Stimulated activated CD8-positive, alpha-beta memory T cell treated with anti-CD3 and anti-CD28 coated beads, Interleukin-4, amount 100 ng/mL, for 24 hours (primary cell): ENCODE data around the gene SPATA13.
A peak's percentile ranks its signal among the peaks of the same experiment; 100 is the strongest.

ENCODE experiments used
- DNase-seq: peaks from one replicate; pipeline ENCODE4 v3.0.0-alpha.2; 2020; ENCODE audit warnings: low read depth

The SPATA13 gene

GRCh38 chr13:24253520-24254145, 93.1 kb downstream of the SPATA13 start:
- no peak for DNase-seq

DNA sequence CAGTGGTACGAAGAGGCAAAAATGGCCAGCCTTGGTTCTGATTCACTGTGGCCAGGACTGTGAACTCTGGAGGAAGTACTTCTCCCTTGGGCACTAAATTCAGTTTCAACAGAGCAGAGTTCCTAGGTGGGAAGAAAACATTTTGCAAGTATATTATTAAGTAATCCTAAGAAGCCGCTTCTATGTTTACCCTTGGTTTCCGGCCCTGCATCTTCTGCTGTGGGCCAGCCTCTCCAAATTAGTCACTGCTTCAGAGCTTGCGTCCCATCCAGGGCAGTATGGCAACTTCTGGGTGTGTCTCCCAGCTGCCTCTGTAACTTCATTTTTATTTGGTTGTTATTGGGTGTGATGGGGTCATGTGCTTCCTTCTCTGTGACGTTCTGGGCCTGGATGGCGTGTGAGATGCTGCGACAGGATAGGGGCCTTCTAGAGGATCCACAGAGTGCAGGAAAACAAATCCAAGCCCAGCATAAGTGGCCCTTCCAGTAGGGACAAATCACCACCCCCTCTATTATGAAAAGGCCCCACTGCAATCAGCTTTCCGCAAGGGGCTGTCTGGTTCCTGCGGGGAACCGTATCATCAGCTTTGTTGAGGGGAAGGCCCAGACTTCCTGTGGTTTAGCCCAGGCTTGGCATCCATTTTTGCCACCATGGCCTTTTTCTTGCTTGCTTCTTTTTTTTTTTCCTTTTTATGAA, 93.8 kb downstream of the SPATA13 start:
- DNase-seq, result no peak

DNA sequence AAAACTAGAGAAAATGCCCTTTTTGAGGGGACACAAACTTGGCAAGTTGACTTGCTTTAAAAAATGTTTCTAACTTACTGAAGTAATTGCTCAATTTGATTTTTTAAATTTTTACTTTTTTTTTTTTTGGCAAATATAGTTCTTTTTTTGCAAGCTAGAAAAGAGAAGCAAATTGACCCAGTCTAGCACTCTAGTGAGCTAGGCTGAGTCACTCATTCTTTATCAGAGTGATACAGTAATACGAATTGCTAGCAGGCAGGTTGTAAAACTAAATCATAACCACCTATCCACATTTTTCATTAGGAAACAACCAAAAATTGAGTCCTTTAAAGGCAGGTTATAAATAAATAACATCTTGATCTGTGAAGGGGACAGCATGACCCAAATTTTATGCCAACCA, 97.0 kb downstream of the SPATA13 start:
- DNase-seq, result no peak

GRCh38 chr13:24261566-24261965, 101.0 kb downstream of the SPATA13 start:
- DNase-seq, result no peak

DNA sequence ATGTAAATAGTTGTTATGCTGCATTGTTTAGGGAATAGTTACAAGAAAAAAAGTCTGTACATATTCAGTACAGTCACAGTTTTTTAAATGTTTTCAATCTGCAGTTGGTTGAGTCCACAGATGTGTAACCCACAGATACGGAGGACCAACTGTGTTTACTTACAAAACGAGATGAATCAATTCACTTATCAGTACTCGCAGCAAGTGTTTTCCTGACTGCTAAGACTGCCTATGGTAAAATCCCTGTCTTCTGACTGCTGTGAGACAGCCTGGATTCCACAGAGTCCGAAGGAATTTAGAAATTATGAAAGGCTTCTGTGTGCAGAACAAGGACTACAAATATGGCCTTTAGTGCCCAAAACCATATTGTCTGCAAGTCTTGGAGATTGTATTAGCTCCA, 103.1 kb downstream of the SPATA13 start:
- no peak for DNase-seq

GRCh38 chr13:24264976-24265375, 104.5 kb downstream of the SPATA13 start:
- DNase-seq, result peak; percentile 65

DNA sequence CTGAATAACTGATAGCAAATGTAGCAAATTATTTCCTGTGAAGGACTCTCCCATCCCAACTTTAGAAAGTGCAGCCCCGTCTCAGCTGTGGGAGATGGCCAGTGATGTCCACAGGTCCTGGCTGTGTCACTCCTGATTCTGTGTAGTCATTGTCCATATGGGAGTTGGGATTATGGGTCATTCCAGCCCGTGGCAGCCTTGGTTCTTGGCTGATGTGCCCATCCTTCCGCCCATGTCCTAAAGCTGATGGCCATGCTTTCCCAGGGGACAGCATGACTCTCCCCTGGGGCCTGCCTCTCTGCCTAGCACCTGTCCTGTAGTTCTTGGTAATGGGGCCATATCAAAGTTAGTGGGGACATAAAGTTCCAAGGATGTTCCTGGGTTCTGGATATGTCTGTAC, 104.9 kb downstream of the SPATA13 start:
- DNase-seq, result no peak

DNA sequence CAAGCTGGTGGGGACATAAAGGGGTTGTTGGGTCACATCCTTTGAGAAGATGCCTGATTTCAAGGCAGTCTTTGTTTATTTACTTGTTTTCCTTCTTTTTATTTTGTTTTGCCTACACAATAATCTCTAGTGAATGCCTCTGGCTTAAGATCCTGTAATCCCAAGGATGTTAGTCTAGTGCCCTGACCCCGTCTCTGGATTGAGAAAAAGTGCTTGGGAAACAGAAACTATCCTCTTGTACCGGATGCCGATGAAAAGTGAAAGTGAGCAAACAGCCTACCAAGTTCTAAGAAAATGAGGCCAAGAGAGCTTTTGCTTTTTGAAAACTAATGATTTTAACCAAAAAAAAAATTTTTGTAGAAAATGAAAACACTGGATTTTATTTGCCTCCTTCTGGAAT, 106.8 kb downstream of the SPATA13 start:
- no peak for DNase-seq

- no peak for DNase-seq
Observed at GRCh38 chr13:24267801-24268200, 107.3 kb downstream of the SPATA13 start.

GRCh38 chr13:24269821-24270220, 109.3 kb downstream of the SPATA13 start:
- no peak for DNase-seq

DNA sequence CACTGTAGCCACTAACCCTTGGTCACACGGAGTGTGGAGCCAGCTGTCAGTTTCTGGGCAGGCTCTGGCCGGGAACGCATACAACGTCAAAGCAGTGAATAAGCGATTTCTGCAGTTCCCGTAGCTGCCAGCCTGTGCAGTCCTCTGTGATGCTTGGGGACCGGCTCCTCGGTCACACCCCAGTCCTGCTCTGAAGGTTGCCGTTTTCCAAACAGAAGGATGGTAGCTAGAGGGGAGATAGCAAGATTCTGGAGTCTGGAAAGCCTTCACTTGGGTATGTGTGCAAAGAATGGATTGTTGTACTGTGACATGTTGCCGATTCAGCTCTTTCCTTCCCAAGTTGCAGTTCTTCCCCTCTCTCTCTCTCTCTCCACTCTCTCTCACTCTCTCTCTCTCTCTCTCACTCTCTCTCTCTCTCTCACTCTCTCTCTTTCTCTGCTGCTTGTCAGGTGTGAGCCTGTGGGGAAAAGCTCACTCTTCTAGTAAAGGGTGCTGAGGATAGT, 110.2 kb downstream of the SPATA13 start:
- no peak for DNase-seq

DNA sequence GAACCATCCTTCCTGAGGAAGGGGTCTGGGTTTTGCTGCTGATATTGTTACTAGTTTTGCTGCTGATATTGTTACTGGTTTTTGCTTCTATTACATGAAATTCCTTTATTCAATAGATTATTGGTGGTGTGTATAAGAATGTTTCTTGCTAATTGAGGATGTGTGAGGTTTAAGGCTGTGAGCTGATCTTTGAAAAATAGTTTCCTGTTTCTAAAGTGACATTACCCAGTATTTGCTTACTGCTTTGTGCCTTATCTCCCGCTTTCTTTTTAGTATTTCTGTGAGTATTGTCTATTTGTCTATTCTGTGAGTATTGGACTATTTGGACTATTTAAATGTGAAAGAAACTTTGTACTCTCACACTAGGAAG, 110.7 kb downstream of the SPATA13 start:
- no peak for DNase-seq

GRCh38 chr13:24271601-24272451, 111.3 kb downstream of the SPATA13 start:
- no peak for DNase-seq

DNA sequence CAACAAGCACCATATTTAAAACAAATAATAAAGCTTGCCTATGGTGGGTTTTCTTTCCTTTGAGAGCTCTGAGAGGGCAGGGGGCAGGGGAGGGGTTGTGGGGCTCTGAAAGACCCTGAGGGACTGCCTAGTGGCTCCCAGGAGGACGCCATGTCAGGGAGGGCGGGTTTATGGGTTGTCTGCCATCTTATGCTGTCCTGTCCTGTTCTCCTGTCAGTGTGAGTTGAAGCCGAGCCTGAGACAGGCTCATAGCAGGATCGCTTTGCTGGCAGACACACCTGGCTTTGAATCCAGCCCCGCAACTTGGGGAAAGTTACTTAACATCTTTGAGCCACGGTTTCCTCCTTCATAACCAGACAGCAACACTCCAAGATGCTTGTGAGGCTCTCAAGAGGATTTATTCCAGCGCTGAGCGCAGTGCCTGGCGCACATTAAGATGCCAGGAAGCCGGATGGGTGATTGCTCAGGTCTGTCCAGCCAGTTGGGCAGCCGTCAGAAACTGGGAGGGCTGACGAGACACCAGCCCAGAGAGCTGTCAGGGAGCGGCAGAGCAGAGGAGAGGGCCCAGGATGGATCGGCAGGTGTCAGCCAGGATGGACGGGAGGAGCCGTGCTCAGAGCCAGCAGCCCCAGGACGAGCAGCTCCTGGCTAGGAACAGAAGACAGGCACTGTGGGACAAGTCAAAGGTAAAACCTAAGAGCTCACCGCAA, 112.1 kb downstream of the SPATA13 start:
- DNase-seq, result no peak

- DNase-seq, result no peak
Observed at GRCh38 chr13:24273926-24274325, 113.4 kb downstream of the SPATA13 start.

GRCh38 chr13:24274452-24275021, 114.0 kb downstream of the SPATA13 start:
- DNase-seq, result peak; percentile 63

GRCh38 chr13:24275041-24275440, 114.5 kb downstream of the SPATA13 start:
- no peak for DNase-seq

GRCh38 chr13:24276306-24276705, 115.8 kb downstream of the SPATA13 start:
- DNase-seq, result no peak

DNA sequence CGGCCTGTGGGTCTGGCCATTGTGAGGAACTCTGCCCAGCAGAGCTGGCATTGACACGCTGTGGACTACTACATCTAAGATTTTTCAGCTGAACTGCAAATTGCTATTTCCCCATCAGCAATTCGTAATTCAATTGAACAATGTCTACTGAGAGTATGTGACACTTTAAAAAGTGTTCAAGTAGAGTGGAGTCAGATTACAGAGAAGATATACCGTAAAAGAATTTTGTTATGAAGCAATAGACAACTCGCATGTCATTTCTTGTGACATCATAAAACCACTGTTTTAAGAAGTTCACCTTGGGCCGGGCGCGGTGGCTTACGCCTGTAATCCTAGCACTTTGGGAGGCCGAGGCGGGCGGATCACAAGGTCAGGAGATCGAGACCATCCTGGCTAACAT, 116.3 kb downstream of the SPATA13 start:
- no peak for DNase-seq

- no peak for DNase-seq
Observed at GRCh38 chr13:24277761-24278160, 117.2 kb downstream of the SPATA13 start.

DNA sequence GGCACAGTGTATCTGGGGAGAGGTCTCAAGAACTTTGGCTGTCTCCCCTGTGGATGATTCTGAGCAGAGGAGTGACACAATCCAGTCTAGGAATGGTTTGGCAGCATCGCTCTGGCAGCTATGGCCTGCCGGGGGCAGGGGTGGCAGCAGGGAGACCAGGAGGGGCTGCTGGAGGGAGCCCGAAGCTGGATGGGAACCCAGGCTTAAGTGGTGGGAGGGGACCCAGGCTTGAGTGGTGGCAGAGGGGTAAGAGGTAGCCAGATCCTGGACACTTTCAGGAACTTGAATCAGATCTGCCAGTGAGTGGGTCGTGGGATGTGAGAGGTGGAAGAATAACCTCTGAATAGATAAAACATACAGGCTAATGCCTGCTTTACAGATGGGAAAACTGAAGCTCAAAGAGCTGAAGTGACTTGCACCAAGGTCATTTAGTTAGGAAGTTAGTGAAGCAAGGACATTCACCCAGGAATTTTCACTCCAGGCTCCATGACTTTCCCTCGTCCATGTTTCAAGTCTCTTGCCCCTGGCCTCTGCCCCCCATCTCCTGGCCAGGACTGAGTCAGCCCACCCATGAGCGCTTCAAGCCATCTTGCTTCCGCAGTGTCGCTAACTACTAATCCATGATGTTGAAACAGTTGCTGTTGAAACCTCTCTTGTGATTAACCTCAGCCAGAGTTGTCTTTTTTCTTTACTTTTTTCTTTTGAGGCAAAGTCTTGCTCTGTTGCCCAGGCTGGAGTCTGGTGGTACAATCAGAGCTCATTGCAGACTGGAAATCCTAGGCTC, 119.0 kb downstream of the SPATA13 start:
- DNase-seq, result no peak
